ENCODE data around the gene OTUD1. TPM values are rescaled to one million over a fixed set of nuclear protein-coding genes. Genes with fewer than 3 reads are reported as not detected.

The OTUD1 gene
- total and polyA plus RNA-seq, 12 donors = 11.4 to 617 (median 32.2) TPM

- no peaks in the 10 kb centered on the region for H3K27me3 ChIP-seq
- TF ChIP-seq, protein P1, sequence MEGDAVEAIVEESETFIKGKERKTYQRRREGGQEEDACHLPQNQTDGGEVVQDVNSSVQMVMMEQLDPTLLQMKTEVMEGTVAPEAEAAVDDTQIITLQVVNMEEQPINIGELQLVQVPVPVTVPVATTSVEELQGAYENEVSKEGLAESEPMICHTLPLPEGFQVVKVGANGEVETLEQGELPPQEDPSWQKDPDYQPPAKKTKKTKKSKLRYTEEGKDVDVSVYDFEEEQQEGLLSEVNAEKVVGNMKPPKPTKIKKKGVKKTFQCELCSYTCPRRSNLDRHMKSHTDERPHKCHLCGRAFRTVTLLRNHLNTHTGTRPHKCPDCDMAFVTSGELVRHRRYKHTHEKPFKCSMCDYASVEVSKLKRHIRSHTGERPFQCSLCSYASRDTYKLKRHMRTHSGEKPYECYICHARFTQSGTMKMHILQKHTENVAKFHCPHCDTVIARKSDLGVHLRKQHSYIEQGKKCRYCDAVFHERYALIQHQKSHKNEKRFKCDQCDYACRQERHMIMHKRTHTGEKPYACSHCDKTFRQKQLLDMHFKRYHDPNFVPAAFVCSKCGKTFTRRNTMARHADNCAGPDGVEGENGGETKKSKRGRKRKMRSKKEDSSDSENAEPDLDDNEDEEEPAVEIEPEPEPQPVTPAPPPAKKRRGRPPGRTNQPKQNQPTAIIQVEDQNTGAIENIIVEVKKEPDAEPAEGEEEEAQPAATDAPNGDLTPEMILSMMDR (IDR thresholded peaks at IDR 0.05) = no peak
- H3K27ac ChIP-seq = no peak overlapping the region
- H3K36me3 ChIP-seq = no peaks in the 10 kb centered on the region
- intact Hi-C loops (cut with DNase I) = no loop called here
- peaks cover 0 to 22% (median 0%) of the 10 kb centered on the region in 9 donors for H3K4me1 ChIP-seq
- no peak for ATAC-seq
- H3K9me3 ChIP-seq = no peaks in the 10 kb centered on the region
- H3K4me3 ChIP-seq = no peak overlapping the region
- DNase-seq = no peak
- WGBS, 2 donors = 91 to 92% methylated on average over 2 of the region's 2 CpGs
These were observed 24.2 kb upstream of the OTUD1 start for GRCh38 chr10:23414658-23415057.

GRCh38 chr10:23417254-23417653, 21.6 kb upstream of the OTUD1 start:
- WGBS, 2 donors = 83 to 84% methylated on average over 1 of the region's 1 CpG
- DNase-seq (no peak), ATAC-seq (no peak)
- no peak overlapping the region for H3K4me3 ChIP-seq
- no peaks in the 10 kb centered on the region for H3K36me3 ChIP-seq
- H3K27me3 ChIP-seq = no peaks in the 10 kb centered on the region
- TF ChIP-seq, protein P1 (IDR thresholded peaks at IDR 0.05) = no peak
- H3K9me3 ChIP-seq = no peaks in the 10 kb centered on the region
- peaks cover 0 to 15% (median 0%) of the 10 kb centered on the region in 9 donors for H3K4me1 ChIP-seq
- H3K27ac ChIP-seq = no peak overlapping the region
- intact Hi-C loops (cut with DNase I) = no loop called here

DNA sequence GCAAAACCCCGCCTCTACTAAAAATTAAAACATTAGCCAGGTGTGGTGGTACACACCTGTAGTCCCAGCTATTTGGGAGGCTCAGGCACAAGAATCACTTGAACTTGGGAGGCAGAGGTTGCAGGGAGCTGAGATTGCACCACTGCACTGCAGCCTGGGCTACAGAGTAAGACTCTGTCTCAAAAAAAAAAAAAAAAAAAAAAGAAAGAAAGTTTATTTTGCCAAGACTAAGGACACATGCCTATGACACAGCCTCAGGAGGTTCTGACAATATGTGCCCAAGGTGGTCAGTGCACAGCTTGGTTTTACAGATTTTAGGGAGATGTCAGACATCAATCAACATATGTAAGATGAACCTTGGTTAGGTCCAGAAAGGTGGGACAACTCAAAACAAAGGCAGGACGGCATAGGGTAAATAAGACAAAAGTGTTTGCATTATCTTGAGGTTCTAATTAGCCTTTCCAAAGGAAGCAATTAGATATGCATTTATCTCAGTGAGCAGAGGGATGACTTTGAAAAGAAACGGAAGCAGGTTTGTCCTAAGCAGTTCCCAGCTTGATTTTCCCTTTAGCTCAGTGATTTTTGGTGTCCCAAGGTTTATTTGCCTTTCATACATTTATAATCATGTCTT, 20.7 kb upstream of the OTUD1 start:
- Histone ChIP-seq H3K4me3 (no peak overlapping the region), H3K4me1 (peaks cover 0 to 12% (median 0%) of the 10 kb centered on the region in 9 donors), H3K36me3 (no peaks in the 10 kb centered on the region), H3K9me3 (no peaks in the 10 kb centered on the region), H3K27me3 (no peaks in the 10 kb centered on the region), H3K27ac (no peak overlapping the region)
- intact Hi-C loops (cut with DNase I) = no loop called here
- TF ChIP-seq, protein P1 (IDR thresholded peaks at IDR 0.05) = no peak
- 85 to 90% methylated on average over 3 of the region's 3 CpGs for WGBS, 2 donors
- ATAC-seq (no peak), DNase-seq (no peak)

- Histone ChIP-seq H3K4me3 (no peak overlapping the region), H3K36me3 (no peaks in the 10 kb centered on the region), H3K4me1 (peaks cover 0 to 1% (median 0%) of the 10 kb centered on the region in 9 donors), H3K9me3 (no peaks in the 10 kb centered on the region), H3K27me3 (no peaks in the 10 kb centered on the region), H3K27ac (no peak overlapping the region)
- TF ChIP-seq, protein P1 (IDR thresholded peaks at IDR 0.05) = no peak
- ATAC-seq (no peak), DNase-seq (no peak)
- intact Hi-C loops (cut with DNase I) = no loop called here
- 58 to 68% methylated on average over 5 of the region's 5 CpGs for WGBS, 2 donors
These were observed 19.7 kb upstream of the OTUD1 start for GRCh38 chr10:23419201-23419600.

All from heart right ventricle (tissue), 16 donors.